Smooth muscle cell (in vitro differentiated cells): Measurements from ENCODE around the gene RMDN2. TPM values are rescaled to one million over a fixed set of nuclear protein-coding genes. Genes with fewer than 3 reads are reported as not detected.

Experiments
- DNase-seq: peaks from one replicate; lab custom pipeline; 2025; ENCODE audit not compliant: unreplicated experiment; lab: John Stamatoyannopoulos, UW
- H2AFZ ChIP-seq: fragments of 200-600 bp; sonication (generic); 2 replicates; pipeline ENCODE4 v1.6.0; 2016; ENCODE audit warnings: antibody characterized with exemption, low read depth, mild to moderate bottlenecking
- H3F3A ChIP-seq: fragments of 200-600 bp; sonication (generic); 2 replicates; pipeline ENCODE4 v1.6.0; 2017; ENCODE audit warnings: antibody characterized with exemption, low read depth
- H3K27ac ChIP-seq: fragments of 200-600 bp; sonication (generic); 2 replicates; pipeline ENCODE4 v1.5.1; 2016; ENCODE audit warnings: low read depth, mild to moderate bottlenecking
- H3K27me3 ChIP-seq: fragments of 200-600 bp; sonication (generic); 2 replicates; pipeline ENCODE4 v1.6.1; 2016; ENCODE audit warnings: low read depth, mild to moderate bottlenecking
- H3K36me3 ChIP-seq: fragments of 200-600 bp; sonication (generic); 2 replicates; pipeline ENCODE4 v1.5.1; 2016; ENCODE audit warnings: low read depth
- H3K4me1 ChIP-seq: fragments of 200-600 bp; sonication (generic); 2 replicates; pipeline ENCODE4 v1.5.1; 2016; ENCODE audit warnings: low read depth
- H3K4me2 ChIP-seq: fragments of 200-600 bp; sonication (generic); 2 replicates; pipeline ENCODE4 v1.6.0; 2016; ENCODE audit warnings: mild to moderate bottlenecking
- H3K4me3 ChIP-seq: fragments of 200-600 bp; sonication (generic); 2 replicates; pipeline ENCODE4 v1.5.1; 2016; ENCODE audit warnings: mild to moderate bottlenecking
- H3K79me2 ChIP-seq: fragments of 200-600 bp; sonication (generic); 2 replicates; pipeline ENCODE4 v1.6.0; 2016; ENCODE audit warnings: low read depth, mild to moderate bottlenecking
- H3K9ac ChIP-seq: fragments of 200-600 bp; sonication (generic); 2 replicates; pipeline ENCODE4 v1.6.0; 2016; ENCODE audit warnings: low read depth
- H3K9me3 ChIP-seq: fragments of 200-600 bp; sonication (generic); replicated peaks from 2 replicates; pipeline ENCODE4 v1.5.1; 2016; ENCODE audit warnings: low read depth
- H4K20me1 ChIP-seq: fragments of 200-600 bp; sonication (generic); 2 replicates; pipeline ENCODE4 v1.6.0; 2016; ENCODE audit warnings: low read depth
- WGBS: methylation state at CpG from one replicate; pipeline ENCODE4 v1.1.7; 2016; ENCODE audit warnings: low lambda C conversion rate; 5-methylcytosine and 5-hydroxymethylcytosine counted together
- polyA plus RNA-seq: library from polyadenylated mRNA; unstranded; fragments of >200 nt; fragmentation: Nextera tagmentation; extraction: Ambion mirVana; gene quantifications from 2 replicates; pipeline ENCODE4 v1.2.1, GENCODE V29; 2016
- total RNA-seq: library from RNA; depleted of rRNA; stranded (reverse); fragments of >200 nt; gene quantifications from 2 replicates; pipeline ENCODE4 v1.2.3, GENCODE V29; 2014
- TF ChIP-seq, protein P1 (sequence below): fragments of 200-600 bp; sonication (generic); IDR thresholded peaks from 2 replicates; pipeline ENCODE4 v1.5.1; 2017; ENCODE audit warnings: borderline replicate concordance, mild to moderate bottlenecking, antibody characterized with exemption; ENCODE audit not compliant: insufficient read depth, poor library complexity, severe bottlenecking

RMDN2 gene
- total and polyA plus RNA-seq, 2 experiments from 2014 or later, result 5.0 to 5.6 TPM

- TF ChIP-seq, protein P1, sequence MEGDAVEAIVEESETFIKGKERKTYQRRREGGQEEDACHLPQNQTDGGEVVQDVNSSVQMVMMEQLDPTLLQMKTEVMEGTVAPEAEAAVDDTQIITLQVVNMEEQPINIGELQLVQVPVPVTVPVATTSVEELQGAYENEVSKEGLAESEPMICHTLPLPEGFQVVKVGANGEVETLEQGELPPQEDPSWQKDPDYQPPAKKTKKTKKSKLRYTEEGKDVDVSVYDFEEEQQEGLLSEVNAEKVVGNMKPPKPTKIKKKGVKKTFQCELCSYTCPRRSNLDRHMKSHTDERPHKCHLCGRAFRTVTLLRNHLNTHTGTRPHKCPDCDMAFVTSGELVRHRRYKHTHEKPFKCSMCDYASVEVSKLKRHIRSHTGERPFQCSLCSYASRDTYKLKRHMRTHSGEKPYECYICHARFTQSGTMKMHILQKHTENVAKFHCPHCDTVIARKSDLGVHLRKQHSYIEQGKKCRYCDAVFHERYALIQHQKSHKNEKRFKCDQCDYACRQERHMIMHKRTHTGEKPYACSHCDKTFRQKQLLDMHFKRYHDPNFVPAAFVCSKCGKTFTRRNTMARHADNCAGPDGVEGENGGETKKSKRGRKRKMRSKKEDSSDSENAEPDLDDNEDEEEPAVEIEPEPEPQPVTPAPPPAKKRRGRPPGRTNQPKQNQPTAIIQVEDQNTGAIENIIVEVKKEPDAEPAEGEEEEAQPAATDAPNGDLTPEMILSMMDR, result peak; percentile 74
- peaks cover 31% of the 10 kb centered on the region for H3K27me3 ChIP-seq
- no peaks in the 10 kb centered on the region for H3K4me1 ChIP-seq
- no peak overlapping the region for H3K27ac ChIP-seq
- H3K79me2 ChIP-seq, result no peaks in the 10 kb centered on the region
- no peaks in the 10 kb centered on the region for H3K9me3 ChIP-seq
- H4K20me1 ChIP-seq, result no peaks in the 10 kb centered on the region
- peak overlapping the region; percentile 11 for H3K4me3 ChIP-seq
- DNase-seq, result no peak
- H2AFZ ChIP-seq, result peak overlapping the region; percentile 6
- H3K9ac ChIP-seq, result peak overlapping the region; percentile 3
- H3K36me3 ChIP-seq, result no peaks in the 10 kb centered on the region
- peak overlapping the region; percentile 71 for H3K4me2 ChIP-seq
- 30% methylated on average over 12 of the region's 12 CpGs for WGBS
- no peaks in the 10 kb centered on the region for H3F3A ChIP-seq
Observed at GRCh38 chr2:37877457-37878315, 47.4 kb upstream of the RMDN2 start.

GRCh38 chr2:37878536-37878935, 46.6 kb upstream of the RMDN2 start:
- 47% methylated on average over 3 of the region's 4 CpGs for WGBS
- H3K36me3 ChIP-seq, result no peaks in the 10 kb centered on the region
- no peak overlapping the region for H3K27ac ChIP-seq
- H3K27me3 ChIP-seq, result peaks cover 39% of the 10 kb centered on the region
- TF ChIP-seq, protein P1, result no peak
- H3K4me3 ChIP-seq, result no peak overlapping the region
- H3K9ac ChIP-seq, result no peak overlapping the region
- H3K9me3 ChIP-seq, result no peaks in the 10 kb centered on the region
- no peaks in the 10 kb centered on the region for H3K4me1 ChIP-seq
- H3K79me2 ChIP-seq, result no peaks in the 10 kb centered on the region
- H3F3A ChIP-seq, result no peaks in the 10 kb centered on the region
- DNase-seq, result no peak
- H2AFZ ChIP-seq, result no peak overlapping the region
- no peak overlapping the region for H3K4me2 ChIP-seq
- no peaks in the 10 kb centered on the region for H4K20me1 ChIP-seq

GRCh38 chr2:37880551-37880950, 44.5 kb upstream of the RMDN2 start:
- Histone ChIP-seq H3K9me3 (no peaks in the 10 kb centered on the region), H3K27me3 (peaks cover 53% of the 10 kb centered on the region), H3K4me3 (no peak overlapping the region), H2AFZ (no peak overlapping the region), H4K20me1 (no peaks in the 10 kb centered on the region), H3K79me2 (no peaks in the 10 kb centered on the region), H3K36me3 (no peaks in the 10 kb centered on the region), H3K4me2 (no peak overlapping the region), H3K27ac (no peak overlapping the region), H3K4me1 (no peaks in the 10 kb centered on the region), H3K9ac (no peak overlapping the region), H3F3A (no peaks in the 10 kb centered on the region)
- 78% methylated on average over 9 of the region's 9 CpGs for WGBS
- TF ChIP-seq, protein P1, result no peak
- no peak for DNase-seq
